Hepatocyte (in vitro differentiated cells): ENCODE data around the gene TOX3. TPM values are rescaled to one million over a fixed set of nuclear protein-coding genes. Genes with fewer than 3 reads are reported as not detected.

ENCODE experiments used
- DNase-seq: peaks from one replicate; pipeline ENCODE4 v3.0.0-alpha.2; 2016; ENCODE audit warnings: low spot score
- H2AFZ ChIP-seq: fragments of 200-600 bp; sonication (generic); 2 replicates; pipeline ENCODE4 v1.6.0; 2016; ENCODE audit warnings: antibody characterized with exemption, mild to moderate bottlenecking
- H3K27ac ChIP-seq: fragments of 200-600 bp; sonication (generic); 2 replicates; pipeline ENCODE4 v1.5.1; 2016; ENCODE audit warnings: mild to moderate bottlenecking
- H3K27me3 ChIP-seq: fragments of 200-600 bp; sonication (generic); 2 replicates; pipeline ENCODE4 v1.6.1; 2016
- H3K36me3 ChIP-seq: fragments of 200-600 bp; sonication (generic); replicated peaks from 2 replicates; pipeline ENCODE4 v1.5.1; 2016; ENCODE audit warnings: low read depth; ENCODE audit not compliant: insufficient read depth
- H3K4me1 ChIP-seq: fragments of 200-600 bp; sonication (generic); 2 replicates; pipeline ENCODE4 v1.5.1; 2016; ENCODE audit warnings: mild to moderate bottlenecking, moderate library complexity; ENCODE audit not compliant: insufficient read depth
- H3K4me2 ChIP-seq: fragments of 200-600 bp; sonication (generic); 2 replicates; pipeline ENCODE4 v1.6.0; 2016
- H3K4me3 ChIP-seq: fragments of 200-600 bp; sonication (generic); 2 replicates; pipeline ENCODE4 v1.5.1; 2016; ENCODE audit warnings: mild to moderate bottlenecking
- H3K79me2 ChIP-seq: fragments of 200-600 bp; sonication (generic); 2 replicates; pipeline ENCODE4 v1.6.0; 2017; ENCODE audit warnings: mild to moderate bottlenecking
- H3K9me2 ChIP-seq: fragments of 200-600 bp; sonication (generic); replicated peaks from 2 replicates; pipeline ENCODE4 v1.6.0; 2017; ENCODE audit warnings: mild to moderate bottlenecking; ENCODE audit not compliant: insufficient read depth
- H3K9me3 ChIP-seq: fragments of 200-600 bp; sonication (generic); 2 replicates; pipeline ENCODE4 v1.5.1; 2016; ENCODE audit warnings: low read depth, mild to moderate bottlenecking
- H4K20me1 ChIP-seq: fragments of 200-600 bp; sonication (generic); 2 replicates; pipeline ENCODE4 v1.6.0; 2016; ENCODE audit warnings: mild to moderate bottlenecking; ENCODE audit not compliant: insufficient read depth, poor library complexity, severe bottlenecking
- EZH2 ChIP-seq: fragments of 200-600 bp; sonication (generic); IDR thresholded peaks from 2 replicates; pipeline ENCODE4 v1.6.1; 2016; ENCODE audit warnings: antibody characterized with exemption, mild to moderate bottlenecking, borderline replicate concordance
- EZH2phosphoT487 ChIP-seq: fragments of 200-600 bp; sonication (generic); IDR thresholded peaks from one replicate; pipeline ENCODE4 v1.6.1; 2018; ENCODE audit warnings: antibody characterized with exemption, mild to moderate bottlenecking, low read depth, moderate library complexity; ENCODE audit not compliant: unreplicated experiment, severe bottlenecking
- WGBS: methylation state at CpG from one replicate; pipeline ENCODE4 v1.1.6; 2016; ENCODE audit warnings: low lambda C conversion rate; ENCODE audit errors: missing lambda C conversion rate; 5-methylcytosine and 5-hydroxymethylcytosine counted together
- polyA plus RNA-seq: library from polyadenylated mRNA; unstranded; fragments of >200 nt; fragmentation: Nextera tagmentation; extraction: Ambion mirVana; gene quantifications from 2 replicates; pipeline ENCODE4 v1.2.1, GENCODE V29; 2016
- total RNA-seq: library from RNA; depleted of rRNA; stranded (reverse); fragments of >200 nt; gene quantifications from 2 replicates; pipeline ENCODE4 v1.2.3, GENCODE V29; 2014
- TF ChIP-seq, protein P1 (sequence below): fragments of 200-600 bp; sonication (generic); IDR thresholded peaks from 2 replicates; pipeline ENCODE4 v1.5.1; 2016; ENCODE audit warnings: antibody characterized with exemption, mild to moderate bottlenecking; ENCODE audit not compliant: poor library complexity

Gene TOX3
- total and polyA plus RNA-seq, 2 experiments from 2014 or later, result 11.8 to 23.6 TPM

DNA sequence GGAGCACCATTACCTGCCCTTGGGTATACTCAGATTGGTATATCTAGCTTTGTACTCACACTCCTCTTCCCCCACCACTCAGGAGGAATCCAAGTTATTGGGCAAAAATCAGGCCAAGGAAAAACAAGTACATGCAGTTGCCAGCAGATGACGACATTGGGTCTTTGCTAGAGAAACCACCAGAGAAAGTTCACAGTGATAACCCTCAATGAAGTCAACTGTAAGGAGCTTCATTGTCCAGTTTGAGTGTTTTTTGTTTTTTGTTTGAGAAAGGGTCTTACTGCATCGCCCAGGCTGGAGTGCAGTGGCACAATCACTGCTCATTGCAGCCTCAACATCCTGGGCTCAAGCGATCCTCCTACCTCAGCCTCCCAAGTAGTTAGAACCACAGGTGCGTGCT is 34.6 kb upstream of the TOX3 start:
- WGBS, result 93% methylated on average over 4 of the region's 4 CpGs
- Histone ChIP-seq H3K27me3 (no peaks in the 10 kb centered on the region), H3K27ac (no peak overlapping the region), H3K9me3 (no peaks in the 10 kb centered on the region), H3K79me2 (no peaks in the 10 kb centered on the region), H3K4me1 (peaks cover 5% of the 10 kb centered on the region), H2AFZ (no peak overlapping the region), H3K4me2 (no peak overlapping the region), H4K20me1 (no peaks in the 10 kb centered on the region), H3K4me3 (no peak overlapping the region), H3K36me3 (no peaks in the 10 kb centered on the region), H3K9me2 (no peaks in the 10 kb centered on the region)
- TF ChIP-seq EZH2phosphoT487 (no peak), EZH2 (no peak)
- TF ChIP-seq, protein P1, sequence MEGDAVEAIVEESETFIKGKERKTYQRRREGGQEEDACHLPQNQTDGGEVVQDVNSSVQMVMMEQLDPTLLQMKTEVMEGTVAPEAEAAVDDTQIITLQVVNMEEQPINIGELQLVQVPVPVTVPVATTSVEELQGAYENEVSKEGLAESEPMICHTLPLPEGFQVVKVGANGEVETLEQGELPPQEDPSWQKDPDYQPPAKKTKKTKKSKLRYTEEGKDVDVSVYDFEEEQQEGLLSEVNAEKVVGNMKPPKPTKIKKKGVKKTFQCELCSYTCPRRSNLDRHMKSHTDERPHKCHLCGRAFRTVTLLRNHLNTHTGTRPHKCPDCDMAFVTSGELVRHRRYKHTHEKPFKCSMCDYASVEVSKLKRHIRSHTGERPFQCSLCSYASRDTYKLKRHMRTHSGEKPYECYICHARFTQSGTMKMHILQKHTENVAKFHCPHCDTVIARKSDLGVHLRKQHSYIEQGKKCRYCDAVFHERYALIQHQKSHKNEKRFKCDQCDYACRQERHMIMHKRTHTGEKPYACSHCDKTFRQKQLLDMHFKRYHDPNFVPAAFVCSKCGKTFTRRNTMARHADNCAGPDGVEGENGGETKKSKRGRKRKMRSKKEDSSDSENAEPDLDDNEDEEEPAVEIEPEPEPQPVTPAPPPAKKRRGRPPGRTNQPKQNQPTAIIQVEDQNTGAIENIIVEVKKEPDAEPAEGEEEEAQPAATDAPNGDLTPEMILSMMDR, result peak; percentile 20
- DNase-seq, result no peak

DNA sequence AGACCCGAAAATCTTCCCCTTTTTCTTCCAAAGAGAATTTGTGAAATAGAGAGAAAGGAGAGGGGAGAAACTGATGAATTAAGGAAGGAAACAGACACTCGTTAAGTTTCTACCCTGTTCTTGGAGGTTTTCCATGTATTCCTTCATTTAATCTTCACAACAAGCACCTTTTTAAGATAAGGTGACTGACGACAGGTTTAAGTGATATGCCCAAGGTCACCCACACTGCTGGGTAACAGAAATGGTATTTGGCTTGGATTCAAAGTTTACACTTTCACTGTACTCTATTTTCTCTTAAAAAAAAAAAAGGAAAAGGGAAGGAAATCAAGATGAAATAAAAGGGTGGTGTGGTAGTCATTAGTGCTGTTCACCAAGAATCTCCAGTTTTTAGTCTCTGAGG is 33.5 kb upstream of the TOX3 start:
- Histone ChIP-seq H3K36me3 (no peaks in the 10 kb centered on the region), H3K27ac (no peak overlapping the region), H4K20me1 (no peaks in the 10 kb centered on the region), H3K4me3 (no peak overlapping the region), H2AFZ (no peak overlapping the region), H3K27me3 (no peaks in the 10 kb centered on the region), H3K9me3 (no peaks in the 10 kb centered on the region), H3K4me2 (no peak overlapping the region), H3K79me2 (no peaks in the 10 kb centered on the region), H3K4me1 (peaks cover 5% of the 10 kb centered on the region), H3K9me2 (no peaks in the 10 kb centered on the region)
- WGBS, result 69% methylated on average over 3 of the region's 3 CpGs
- DNase-seq, result no peak
- TF ChIP-seq EZH2 (no peak), EZH2phosphoT487 (no peak)
- TF ChIP-seq, protein P1, result no peak

DNA sequence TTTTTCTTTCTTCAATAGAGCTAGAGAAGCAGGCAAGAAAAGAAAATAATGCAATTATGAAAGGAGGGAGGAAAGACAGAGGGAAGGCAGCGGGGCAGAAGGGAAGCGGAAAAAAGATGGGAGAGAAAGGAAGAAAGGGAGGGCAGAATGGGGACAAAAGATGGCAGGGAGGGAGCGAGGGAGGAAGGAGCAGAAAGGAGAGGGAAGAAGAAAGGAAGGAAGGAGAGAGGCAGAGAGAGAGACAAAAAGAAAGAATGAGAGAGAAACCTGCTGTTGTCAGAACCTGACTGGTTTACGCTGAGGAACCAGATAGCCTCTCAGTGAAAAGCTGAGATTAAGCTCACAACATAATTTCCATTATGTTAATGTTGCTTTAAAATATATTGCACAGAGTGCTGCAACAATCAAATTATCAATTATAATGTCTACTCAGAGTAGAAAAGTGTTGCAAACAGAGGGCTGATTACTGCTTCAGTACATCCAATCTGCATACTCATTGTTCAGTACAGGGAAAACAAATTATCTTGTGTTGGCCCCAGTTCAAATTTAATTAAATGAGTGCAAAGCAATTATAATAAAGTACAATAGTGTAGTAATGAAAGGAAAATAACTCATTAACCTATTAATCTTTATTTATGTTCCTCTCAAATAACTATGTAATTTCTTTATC is 32.0 kb upstream of the TOX3 start:
- H3K27ac ChIP-seq, result peak overlapping the region; percentile 84
- H2AFZ ChIP-seq, result no peak overlapping the region

More for the DNA sequence above, 32.0 kb upstream of the TOX3 start:
- no peak overlapping the region for H3K4me3 ChIP-seq
- DNase-seq, result no peak
- no peaks in the 10 kb centered on the region for H3K36me3 ChIP-seq
- H3K27me3 ChIP-seq, result no peaks in the 10 kb centered on the region
- H3K4me2 ChIP-seq, result no peak overlapping the region
- peaks cover 11% of the 10 kb centered on the region for H3K4me1 ChIP-seq
- no peaks in the 10 kb centered on the region for H3K9me3 ChIP-seq
- no peaks in the 10 kb centered on the region for H4K20me1 ChIP-seq
- no peaks in the 10 kb centered on the region for H3K79me2 ChIP-seq
- WGBS, result 90% methylated on average over 4 of the region's 4 CpGs
- H3K9me2 ChIP-seq, result no peaks in the 10 kb centered on the region
- TF ChIP-seq EZH2phosphoT487 (no peak), EZH2 (no peak)
- TF ChIP-seq, protein P1, result no peak
